ENCODE measurements around the gene MACROD2. TPM values are rescaled to one million over a fixed set of nuclear protein-coding genes. Genes with fewer than 3 reads are reported as not detected.

MACROD2 gene
- total and polyA plus RNA-seq, 4 donors = 13.0 to 67.1 (median 20.7) TPM

DNA sequence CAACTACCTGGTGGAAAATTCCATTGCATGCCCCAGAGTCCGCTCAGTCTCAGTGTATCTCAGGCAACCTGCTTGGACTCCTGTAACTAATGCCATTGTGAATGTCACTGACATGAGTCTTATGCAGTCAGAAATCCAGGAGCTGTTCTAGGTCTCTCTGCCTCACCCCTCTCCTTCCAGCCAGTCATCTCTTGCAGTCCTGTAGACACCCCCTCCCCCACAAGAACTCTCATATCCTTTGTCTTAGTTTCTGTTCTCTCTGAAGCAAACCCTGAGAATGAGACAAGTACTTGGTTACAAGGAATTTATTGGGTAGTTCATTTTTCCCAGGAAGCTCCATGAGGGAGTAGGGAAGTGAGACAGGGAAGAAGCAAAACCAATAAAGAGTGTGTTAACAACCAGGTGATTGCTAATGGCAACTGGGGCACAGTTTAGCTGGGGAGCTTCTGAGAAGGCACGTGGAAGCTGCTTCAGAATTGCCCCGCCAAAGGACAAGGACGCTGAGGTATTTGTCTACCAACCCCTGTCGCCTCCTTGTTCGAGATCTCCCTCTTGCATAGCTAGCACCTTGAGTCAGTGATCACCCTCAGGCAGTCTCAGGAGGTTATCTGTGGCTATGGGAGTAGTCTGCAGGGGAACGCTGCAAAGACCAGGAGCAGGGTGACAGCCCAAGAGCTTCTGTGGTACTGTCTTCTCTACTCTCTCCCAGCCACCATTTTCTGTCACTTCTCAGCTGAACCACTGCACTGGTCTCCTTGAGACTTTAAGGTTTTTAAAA lies 1253.5 kb downstream of the MACROD2 start:
- H3K36me3 ChIP-seq (ENCODE audit: control insufficient read depth in 4 of 4, insufficient read depth in 4 of 4, low read length in 4 of 4) = no peaks in the 10 kb centered on the region
- no peaks in the 10 kb centered on the region for H3K27me3 ChIP-seq (ENCODE audit: control insufficient read depth in 3 of 3, insufficient read depth in 3 of 3, low read length in 2 of 3)
- ATAC-seq (ENCODE audit: insufficient read depth, low FRiP score) (no peak), DNase-seq (no peak)
- H3K4me3 ChIP-seq = no peak overlapping the region
- no peak overlapping the region for H3K9ac ChIP-seq (ENCODE audit: insufficient read depth in 1 of 2, low read length in 2 of 2)
- H3K9me3 ChIP-seq (ENCODE audit: control insufficient read depth in 4 of 4, insufficient read depth in 3 of 4, low read length in 3 of 4) = no peaks in the 10 kb centered on the region
- TF ChIP-seq, protein P1, sequence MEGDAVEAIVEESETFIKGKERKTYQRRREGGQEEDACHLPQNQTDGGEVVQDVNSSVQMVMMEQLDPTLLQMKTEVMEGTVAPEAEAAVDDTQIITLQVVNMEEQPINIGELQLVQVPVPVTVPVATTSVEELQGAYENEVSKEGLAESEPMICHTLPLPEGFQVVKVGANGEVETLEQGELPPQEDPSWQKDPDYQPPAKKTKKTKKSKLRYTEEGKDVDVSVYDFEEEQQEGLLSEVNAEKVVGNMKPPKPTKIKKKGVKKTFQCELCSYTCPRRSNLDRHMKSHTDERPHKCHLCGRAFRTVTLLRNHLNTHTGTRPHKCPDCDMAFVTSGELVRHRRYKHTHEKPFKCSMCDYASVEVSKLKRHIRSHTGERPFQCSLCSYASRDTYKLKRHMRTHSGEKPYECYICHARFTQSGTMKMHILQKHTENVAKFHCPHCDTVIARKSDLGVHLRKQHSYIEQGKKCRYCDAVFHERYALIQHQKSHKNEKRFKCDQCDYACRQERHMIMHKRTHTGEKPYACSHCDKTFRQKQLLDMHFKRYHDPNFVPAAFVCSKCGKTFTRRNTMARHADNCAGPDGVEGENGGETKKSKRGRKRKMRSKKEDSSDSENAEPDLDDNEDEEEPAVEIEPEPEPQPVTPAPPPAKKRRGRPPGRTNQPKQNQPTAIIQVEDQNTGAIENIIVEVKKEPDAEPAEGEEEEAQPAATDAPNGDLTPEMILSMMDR (IDR thresholded peaks at IDR 0.05; ENCODE audit: control extremely low read depth, extremely low read depth) = no peak
- no peak overlapping the region for H3K27ac ChIP-seq (ENCODE audit: low read depth in 1 of 2, low read length in 1 of 2)
- 87 to 93% methylated on average over 7 of the region's 7 CpGs for WGBS, 2 donors
- H3K4me1 ChIP-seq (ENCODE audit: control insufficient read depth in 5 of 5, insufficient read depth in 5 of 5, low read length in 5 of 5) = no peaks in the 10 kb centered on the region

DNA sequence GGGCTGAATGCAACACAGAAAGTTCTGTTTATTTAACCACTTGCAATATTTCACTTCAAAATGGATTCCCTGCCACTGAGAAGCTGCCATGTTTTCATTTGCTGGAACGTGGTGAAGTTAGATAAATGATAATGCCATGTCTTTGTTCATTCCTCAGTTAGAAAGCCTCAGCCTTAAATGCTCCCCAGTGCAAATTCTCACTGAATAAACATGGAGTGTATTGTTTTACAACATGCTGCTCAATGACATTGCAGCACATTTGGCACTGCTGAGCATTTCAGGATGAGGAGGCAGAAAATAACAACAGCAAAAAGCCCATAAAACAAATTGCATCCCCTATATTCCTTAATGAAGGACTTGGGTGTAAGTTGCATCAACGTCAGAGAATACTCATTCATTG lies 1255.9 kb downstream of the MACROD2 start:
- Histone ChIP-seq H3K9me3 (ENCODE audit: control insufficient read depth in 4 of 4, insufficient read depth in 3 of 4, low read length in 3 of 4) (no peaks in the 10 kb centered on the region), H3K4me3 (no peak overlapping the region), H3K27me3 (ENCODE audit: control insufficient read depth in 3 of 3, insufficient read depth in 3 of 3, low read length in 2 of 3) (no peaks in the 10 kb centered on the region), H3K9ac (ENCODE audit: insufficient read depth in 1 of 2, low read length in 2 of 2) (no peak overlapping the region), H3K4me1 (ENCODE audit: control insufficient read depth in 5 of 5, insufficient read depth in 5 of 5, low read length in 5 of 5) (no peaks in the 10 kb centered on the region), H3K27ac (ENCODE audit: low read depth in 1 of 2, low read length in 1 of 2) (no peak overlapping the region), H3K36me3 (ENCODE audit: control insufficient read depth in 4 of 4, insufficient read depth in 4 of 4, low read length in 4 of 4) (no peaks in the 10 kb centered on the region)
- TF ChIP-seq, protein P1 (IDR thresholded peaks at IDR 0.05; ENCODE audit: control extremely low read depth, extremely low read depth) = no peak
- WGBS, 2 donors = 48 to 56% methylated on average over 2 of the region's 2 CpGs
- ATAC-seq (ENCODE audit: insufficient read depth, low FRiP score) (no peak), DNase-seq (peak in 2 of 3 donors; percentile 20 to 21)

DNA sequence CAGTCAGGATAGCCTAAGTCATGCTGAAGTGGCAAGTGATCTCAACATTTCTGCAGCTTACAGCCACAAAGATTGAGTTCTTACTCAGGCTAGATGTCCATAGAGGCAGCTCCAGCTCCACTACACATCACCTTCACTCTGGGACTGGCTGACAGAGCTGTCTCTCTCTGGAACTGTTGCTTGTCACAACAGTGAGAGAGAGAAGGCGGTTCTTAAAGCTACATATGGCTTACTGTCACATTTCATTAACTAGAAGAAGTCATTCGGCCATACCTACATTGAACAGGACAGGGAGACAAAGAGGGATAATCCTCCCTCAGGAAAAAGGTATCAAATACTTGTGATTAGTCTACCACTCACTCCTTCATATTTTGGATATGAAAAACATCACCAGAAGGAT lies 1257.0 kb downstream of the MACROD2 start:
- TF ChIP-seq, protein P1 (IDR thresholded peaks at IDR 0.05; ENCODE audit: control extremely low read depth, extremely low read depth) = no peak
- Histone ChIP-seq H3K9me3 (ENCODE audit: control insufficient read depth in 4 of 4, insufficient read depth in 3 of 4, low read length in 3 of 4) (no peaks in the 10 kb centered on the region), H3K4me3 (no peak overlapping the region), H3K36me3 (ENCODE audit: control insufficient read depth in 4 of 4, insufficient read depth in 4 of 4, low read length in 4 of 4) (no peaks in the 10 kb centered on the region), H3K9ac (ENCODE audit: insufficient read depth in 1 of 2, low read length in 2 of 2) (no peak overlapping the region), H3K27me3 (ENCODE audit: control insufficient read depth in 3 of 3, insufficient read depth in 3 of 3, low read length in 2 of 3) (no peaks in the 10 kb centered on the region), H3K4me1 (ENCODE audit: control insufficient read depth in 5 of 5, insufficient read depth in 5 of 5, low read length in 5 of 5) (no peaks in the 10 kb centered on the region), H3K27ac (ENCODE audit: low read depth in 1 of 2, low read length in 1 of 2) (no peak overlapping the region)
- ATAC-seq (ENCODE audit: insufficient read depth, low FRiP score) (no peak), DNase-seq (no peak)
- 87 to 89% methylated on average over 2 of the region's 2 CpGs for WGBS, 2 donors

All from lung (tissue), 12 donors.